ENCODE measurements around the gene URB2. TPM values are rescaled to one million over a fixed set of nuclear protein-coding genes. Genes with fewer than 3 reads are reported as not detected.

URB2 gene
- total RNA-seq, 1 experiment from 2014 or later: 19.7 TPM

DNA sequence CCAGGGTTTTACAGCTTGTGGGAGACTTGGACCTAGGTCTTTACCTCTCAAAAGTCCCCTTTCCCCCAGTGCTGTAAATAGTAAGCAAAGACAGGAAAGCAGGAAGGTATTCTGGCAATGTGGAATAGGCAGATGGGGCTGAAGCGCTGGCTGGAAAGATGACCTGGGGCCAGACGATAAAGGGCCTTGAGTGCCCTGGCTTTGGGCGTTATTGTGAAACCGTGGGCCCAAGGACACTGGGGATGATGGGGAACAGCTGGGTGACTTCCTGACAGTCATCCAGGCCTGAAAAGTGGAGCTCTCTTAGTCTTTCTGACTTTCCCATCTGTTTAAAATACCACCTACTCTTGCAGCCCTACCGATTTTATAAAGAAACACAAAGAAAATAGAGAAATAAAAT lies 16.3 kb downstream of the URB2 start:
- Histone ChIP-seq H3K4me1 (no peaks in the 10 kb centered on the region), H3K27me3 (replicated peaks; ENCODE audit: control insufficient read depth, insufficient read depth, low read length) (no peaks in the 10 kb centered on the region), H3K36me3 (ENCODE audit: control insufficient read depth, insufficient read depth, low read length) (peaks cover 3% of the 10 kb centered on the region; the same call in 1 of the 2 replicates), H3K4me3 (ENCODE audit: low read depth, low read length) (no peak overlapping the region), H3K9me3 (no peaks in the 10 kb centered on the region)
- TF ChIP-seq, protein P1, sequence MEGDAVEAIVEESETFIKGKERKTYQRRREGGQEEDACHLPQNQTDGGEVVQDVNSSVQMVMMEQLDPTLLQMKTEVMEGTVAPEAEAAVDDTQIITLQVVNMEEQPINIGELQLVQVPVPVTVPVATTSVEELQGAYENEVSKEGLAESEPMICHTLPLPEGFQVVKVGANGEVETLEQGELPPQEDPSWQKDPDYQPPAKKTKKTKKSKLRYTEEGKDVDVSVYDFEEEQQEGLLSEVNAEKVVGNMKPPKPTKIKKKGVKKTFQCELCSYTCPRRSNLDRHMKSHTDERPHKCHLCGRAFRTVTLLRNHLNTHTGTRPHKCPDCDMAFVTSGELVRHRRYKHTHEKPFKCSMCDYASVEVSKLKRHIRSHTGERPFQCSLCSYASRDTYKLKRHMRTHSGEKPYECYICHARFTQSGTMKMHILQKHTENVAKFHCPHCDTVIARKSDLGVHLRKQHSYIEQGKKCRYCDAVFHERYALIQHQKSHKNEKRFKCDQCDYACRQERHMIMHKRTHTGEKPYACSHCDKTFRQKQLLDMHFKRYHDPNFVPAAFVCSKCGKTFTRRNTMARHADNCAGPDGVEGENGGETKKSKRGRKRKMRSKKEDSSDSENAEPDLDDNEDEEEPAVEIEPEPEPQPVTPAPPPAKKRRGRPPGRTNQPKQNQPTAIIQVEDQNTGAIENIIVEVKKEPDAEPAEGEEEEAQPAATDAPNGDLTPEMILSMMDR (IDR thresholded peaks at IDR 0.05; ENCODE audit: insufficient read depth in 1 of 2, low read depth in 1 of 2, low read length in 1 of 2, severe bottlenecking in 1 of 2, unreplicated experiment in 1 of 2): no peak
- CTCF ChIA-PET: no interaction called here
- BruUV-seq (replicated peaks): no TSS peak
- POLR2A ChIA-PET: no interaction called here
- no peak overlapping the region for H3K27ac Mint-ChIP-seq (ENCODE audit: unreplicated experiment)
- H3K4me1 Mint-ChIP-seq (ENCODE audit: low read depth, unreplicated experiment): no peaks in the 10 kb centered on the region
- no peak for DNase-seq
- intact Hi-C loops (cut with micrococcal nuclease; ENCODE audit: unreplicated experiment): no loop called here
- H3K36me3 Mint-ChIP-seq (ENCODE audit: insufficient read depth, unreplicated experiment): peaks cover 59% of the 10 kb centered on the region
- no peaks in the 10 kb centered on the region for H3K27me3 Mint-ChIP-seq (ENCODE audit: insufficient read depth, unreplicated experiment)
- H3K9me3 Mint-ChIP-seq (ENCODE audit: unreplicated experiment): no peaks in the 10 kb centered on the region
- no peak overlapping the region for H3K4me3 Mint-ChIP-seq (ENCODE audit: unreplicated experiment)

GRCh38 chr1:229642970-229643369 lies 16.9 kb downstream of the URB2 start:
- Mint-ChIP-seq H3K9me3 (ENCODE audit: unreplicated experiment) (no peaks in the 10 kb centered on the region), H3K4me1 (ENCODE audit: low read depth, unreplicated experiment) (no peaks in the 10 kb centered on the region), H3K27me3 (ENCODE audit: insufficient read depth, unreplicated experiment) (no peaks in the 10 kb centered on the region), H3K36me3 (ENCODE audit: insufficient read depth, unreplicated experiment) (peaks cover 59% of the 10 kb centered on the region), H3K4me3 (ENCODE audit: unreplicated experiment) (no peak overlapping the region), H3K27ac (ENCODE audit: unreplicated experiment) (no peak overlapping the region)
- no peaks in the 10 kb centered on the region for H3K27me3 ChIP-seq (replicated peaks; ENCODE audit: control insufficient read depth, insufficient read depth, low read length)
- ChIA-PET CTCF (no interaction called here), POLR2A (no interaction called here)
- peaks cover 3% of the 10 kb centered on the region; the same call in 1 of the 2 replicates for H3K36me3 ChIP-seq (ENCODE audit: control insufficient read depth, insufficient read depth, low read length)
- no peaks in the 10 kb centered on the region for H3K9me3 ChIP-seq
- DNase-seq: no peak
- no peak overlapping the region for H3K4me3 ChIP-seq (ENCODE audit: low read depth, low read length)
- BruUV-seq (replicated peaks): no TSS peak
- TF ChIP-seq, protein P1 (IDR thresholded peaks at IDR 0.05; ENCODE audit: insufficient read depth in 1 of 2, low read depth in 1 of 2, low read length in 1 of 2, severe bottlenecking in 1 of 2, unreplicated experiment in 1 of 2): no peak
- H3K4me1 ChIP-seq: no peaks in the 10 kb centered on the region
- intact Hi-C loops (cut with micrococcal nuclease; ENCODE audit: unreplicated experiment): no loop called here

DNA sequence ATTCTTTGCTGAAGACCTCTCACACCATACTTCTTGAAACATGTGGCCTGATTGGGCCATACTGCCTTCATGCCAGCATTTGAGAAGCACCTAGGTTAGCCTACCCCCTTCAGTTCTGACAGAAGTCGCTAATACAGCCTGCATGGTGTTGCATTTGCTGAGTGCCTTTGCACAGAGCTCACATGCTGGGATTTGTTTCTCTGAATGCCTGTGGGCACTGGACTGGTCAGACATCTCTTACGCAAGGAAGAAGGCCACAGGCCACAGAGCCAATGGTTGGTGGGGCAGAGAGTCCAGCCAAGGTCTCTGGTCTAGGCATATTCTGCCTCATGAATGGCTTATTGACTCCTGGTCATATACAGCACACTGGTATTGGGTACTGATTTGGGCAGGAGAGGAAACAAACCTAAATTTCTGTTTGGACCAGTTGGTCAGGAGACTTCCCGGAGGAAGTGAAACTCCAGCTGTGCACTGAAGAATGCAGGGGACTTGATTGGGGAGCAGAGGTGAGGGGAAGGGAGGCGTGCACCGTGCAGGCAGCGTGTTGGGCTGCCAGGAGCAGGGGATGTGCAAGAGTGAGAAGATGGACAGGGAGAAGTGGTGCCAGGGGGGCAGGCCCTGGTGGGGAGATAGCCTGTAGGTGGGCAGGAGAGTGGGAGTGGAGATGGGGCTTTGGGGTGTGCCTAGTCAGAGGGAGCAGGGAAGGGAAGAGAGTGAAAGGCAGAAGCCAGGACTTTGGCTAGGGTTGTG lies 18.1 kb downstream of the URB2 start:
- peaks cover 3% of the 10 kb centered on the region; the same call in 1 of the 2 replicates for H3K36me3 ChIP-seq (ENCODE audit: control insufficient read depth, insufficient read depth, low read length)
- no peak overlapping the region for H3K27ac Mint-ChIP-seq (ENCODE audit: unreplicated experiment)

More for the DNA sequence above, 18.1 kb downstream of the URB2 start:
- TF ChIP-seq, protein P1 (IDR thresholded peaks at IDR 0.05; ENCODE audit: insufficient read depth in 1 of 2, low read depth in 1 of 2, low read length in 1 of 2, severe bottlenecking in 1 of 2, unreplicated experiment in 1 of 2): no peak
- Mint-ChIP-seq H3K36me3 (ENCODE audit: insufficient read depth, unreplicated experiment) (peaks cover 58% of the 10 kb centered on the region), H3K9me3 (ENCODE audit: unreplicated experiment) (no peaks in the 10 kb centered on the region), H3K27me3 (ENCODE audit: insufficient read depth, unreplicated experiment) (no peaks in the 10 kb centered on the region), H3K4me1 (ENCODE audit: low read depth, unreplicated experiment) (no peaks in the 10 kb centered on the region), H3K4me3 (ENCODE audit: unreplicated experiment) (no peak overlapping the region)
- no peak for DNase-seq
- no peaks in the 10 kb centered on the region for H3K4me1 ChIP-seq
- no peaks in the 10 kb centered on the region for H3K9me3 ChIP-seq
- ChIA-PET CTCF (no interaction called here), POLR2A (no interaction called here)
- BruUV-seq (replicated peaks): no TSS peak
- intact Hi-C loops (cut with micrococcal nuclease; ENCODE audit: unreplicated experiment): no loop called here
- no peaks in the 10 kb centered on the region for H3K27me3 ChIP-seq (replicated peaks; ENCODE audit: control insufficient read depth, insufficient read depth, low read length)
- no peak overlapping the region for H3K4me3 ChIP-seq (ENCODE audit: low read depth, low read length)
